ENCODE measurements around the gene FLOT1.

DNA sequence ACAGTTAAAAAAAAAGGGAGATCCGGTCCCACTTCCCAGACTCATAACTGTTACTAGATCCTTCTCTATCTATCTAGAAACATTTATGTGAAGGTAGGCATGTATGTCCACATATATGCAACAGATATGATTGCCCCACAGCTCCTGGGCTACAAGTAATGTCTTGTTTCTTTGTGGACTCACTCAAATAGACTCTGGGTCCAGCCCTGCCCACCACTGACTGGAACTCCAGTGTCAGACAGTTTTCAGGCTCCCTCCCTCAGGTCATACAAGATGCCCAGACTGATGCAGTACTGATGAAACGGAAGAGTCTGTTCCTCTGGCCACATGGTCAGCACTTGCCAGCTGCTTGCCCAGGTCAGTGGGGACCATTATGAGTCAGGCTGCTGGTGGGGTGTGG is 32.6 kb upstream of the FLOT1 start:
- TF ChIP-seq, protein P1, sequence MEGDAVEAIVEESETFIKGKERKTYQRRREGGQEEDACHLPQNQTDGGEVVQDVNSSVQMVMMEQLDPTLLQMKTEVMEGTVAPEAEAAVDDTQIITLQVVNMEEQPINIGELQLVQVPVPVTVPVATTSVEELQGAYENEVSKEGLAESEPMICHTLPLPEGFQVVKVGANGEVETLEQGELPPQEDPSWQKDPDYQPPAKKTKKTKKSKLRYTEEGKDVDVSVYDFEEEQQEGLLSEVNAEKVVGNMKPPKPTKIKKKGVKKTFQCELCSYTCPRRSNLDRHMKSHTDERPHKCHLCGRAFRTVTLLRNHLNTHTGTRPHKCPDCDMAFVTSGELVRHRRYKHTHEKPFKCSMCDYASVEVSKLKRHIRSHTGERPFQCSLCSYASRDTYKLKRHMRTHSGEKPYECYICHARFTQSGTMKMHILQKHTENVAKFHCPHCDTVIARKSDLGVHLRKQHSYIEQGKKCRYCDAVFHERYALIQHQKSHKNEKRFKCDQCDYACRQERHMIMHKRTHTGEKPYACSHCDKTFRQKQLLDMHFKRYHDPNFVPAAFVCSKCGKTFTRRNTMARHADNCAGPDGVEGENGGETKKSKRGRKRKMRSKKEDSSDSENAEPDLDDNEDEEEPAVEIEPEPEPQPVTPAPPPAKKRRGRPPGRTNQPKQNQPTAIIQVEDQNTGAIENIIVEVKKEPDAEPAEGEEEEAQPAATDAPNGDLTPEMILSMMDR (IDR thresholded peaks at IDR 0.05; ENCODE audit: insufficient read depth, low read depth, low read length), result no peak
- no peak for TF ChIP-seq EZH2 (IDR thresholded peaks at IDR 0.05; ENCODE audit: insufficient read depth, low read length)
